Calu3 (cell line): ENCODE measurements around the gene VIPR2. TPM values are rescaled to one million over a fixed set of nuclear protein-coding genes. Genes with fewer than 3 reads are reported as not detected.

Source experiments
- BruUV-seq: library from RNA; stranded (reverse); fragments of 400-500 nt; replicated peaks from 2 replicates; lab custom pipeline; 2021; lab: Mats Ljungman, UMichigan
- CTCF ChIA-PET: fragments of 300-600 bp; sonication (Branson Sonifier 250); formaldehyde crosslinking; loops from one replicate; lab custom pipeline; 2022; ENCODE audit warnings: antibody characterized with exemption; lab: Charles Lee
- DNase-seq: peaks from one replicate; pipeline ENCODE4 v3.0.0; 2022
- H3K27ac Mint-ChIP-seq: one replicate; pipeline ENCODE4 v1.8.0; 2022; ENCODE audit warnings: mixed read lengths; ENCODE audit not compliant: unreplicated experiment
- H3K27me3 Mint-ChIP-seq: one replicate; pipeline ENCODE4 v1.8.0; 2022; ENCODE audit warnings: mixed read lengths; ENCODE audit not compliant: unreplicated experiment
- H3K36me3 Mint-ChIP-seq: one replicate; pipeline ENCODE4 v1.8.0; 2022; ENCODE audit warnings: mild to moderate bottlenecking, moderate library complexity, mixed read lengths; ENCODE audit not compliant: insufficient read depth, unreplicated experiment
- H3K4me1 Mint-ChIP-seq: one replicate; pipeline ENCODE4 v1.8.0; 2022; ENCODE audit warnings: mild to moderate bottlenecking, low read depth, mixed read lengths; ENCODE audit not compliant: unreplicated experiment
- H3K4me3 Mint-ChIP-seq: one replicate; pipeline ENCODE4 v1.8.0; 2022; ENCODE audit warnings: mild to moderate bottlenecking, low read depth, moderate library complexity, mixed read lengths; ENCODE audit not compliant: unreplicated experiment
- H3K9me3 Mint-ChIP-seq: one replicate; pipeline ENCODE4 v1.8.0; 2022; ENCODE audit warnings: low read depth, mixed read lengths; ENCODE audit not compliant: unreplicated experiment
- intact Hi-C: fragments of 100-400 bp; cut with micrococcal nuclease; formaldehyde crosslinking; loops from one replicate; pipeline ENCODE4 v1.10.0; 2022; ENCODE audit not compliant: unreplicated experiment
- total RNA-seq: library from RNA; stranded (reverse); gene quantifications from 2 replicates; pipeline ENCODE4 v1.2.3, GENCODE V29; 2022
- TF ChIP-seq, protein P1 (sequence below): fragments of 200-600 bp; IDR thresholded peaks from one replicate; pipeline ENCODE4 v1.8.0; 2022; ENCODE audit warnings: antibody characterized with exemption; ENCODE audit not compliant: unreplicated experiment

The VIPR2 gene
- total RNA-seq, 1 experiment from 2014 or later = not detected

DNA sequence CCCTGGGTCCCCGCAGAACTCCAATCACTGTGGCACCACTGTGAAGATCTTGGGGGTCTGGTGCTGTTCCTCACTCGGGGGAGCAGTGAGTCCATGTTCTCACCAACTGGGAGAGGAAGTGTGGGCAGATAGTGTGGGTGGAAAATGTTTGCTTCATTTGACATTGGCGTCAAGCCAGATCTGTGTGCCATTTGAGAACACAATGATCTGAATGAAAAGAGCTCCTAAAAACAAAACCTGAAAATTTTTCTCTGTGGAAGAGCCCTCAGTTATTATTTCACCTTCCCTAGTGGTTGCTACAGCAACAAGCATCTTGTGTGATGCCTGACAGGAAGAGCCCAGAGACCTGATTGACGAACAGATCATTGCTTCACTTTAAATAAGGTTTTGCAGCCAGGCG, 125.6 kb downstream of the VIPR2 start:
- CTCF ChIA-PET = no interaction called here
- intact Hi-C loops = no loop called here
- TF ChIP-seq, protein P1, sequence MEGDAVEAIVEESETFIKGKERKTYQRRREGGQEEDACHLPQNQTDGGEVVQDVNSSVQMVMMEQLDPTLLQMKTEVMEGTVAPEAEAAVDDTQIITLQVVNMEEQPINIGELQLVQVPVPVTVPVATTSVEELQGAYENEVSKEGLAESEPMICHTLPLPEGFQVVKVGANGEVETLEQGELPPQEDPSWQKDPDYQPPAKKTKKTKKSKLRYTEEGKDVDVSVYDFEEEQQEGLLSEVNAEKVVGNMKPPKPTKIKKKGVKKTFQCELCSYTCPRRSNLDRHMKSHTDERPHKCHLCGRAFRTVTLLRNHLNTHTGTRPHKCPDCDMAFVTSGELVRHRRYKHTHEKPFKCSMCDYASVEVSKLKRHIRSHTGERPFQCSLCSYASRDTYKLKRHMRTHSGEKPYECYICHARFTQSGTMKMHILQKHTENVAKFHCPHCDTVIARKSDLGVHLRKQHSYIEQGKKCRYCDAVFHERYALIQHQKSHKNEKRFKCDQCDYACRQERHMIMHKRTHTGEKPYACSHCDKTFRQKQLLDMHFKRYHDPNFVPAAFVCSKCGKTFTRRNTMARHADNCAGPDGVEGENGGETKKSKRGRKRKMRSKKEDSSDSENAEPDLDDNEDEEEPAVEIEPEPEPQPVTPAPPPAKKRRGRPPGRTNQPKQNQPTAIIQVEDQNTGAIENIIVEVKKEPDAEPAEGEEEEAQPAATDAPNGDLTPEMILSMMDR = no peak
- Mint-ChIP-seq H3K4me3 (no peak overlapping the region), H3K27me3 (peaks cover 24% of the 10 kb centered on the region), H3K27ac (no peak overlapping the region), H3K4me1 (peaks cover 7% of the 10 kb centered on the region), H3K36me3 (no peaks in the 10 kb centered on the region), H3K9me3 (peaks cover 5% of the 10 kb centered on the region)
- DNase-seq = no peak
- BruUV-seq = no TSS peak

DNA sequence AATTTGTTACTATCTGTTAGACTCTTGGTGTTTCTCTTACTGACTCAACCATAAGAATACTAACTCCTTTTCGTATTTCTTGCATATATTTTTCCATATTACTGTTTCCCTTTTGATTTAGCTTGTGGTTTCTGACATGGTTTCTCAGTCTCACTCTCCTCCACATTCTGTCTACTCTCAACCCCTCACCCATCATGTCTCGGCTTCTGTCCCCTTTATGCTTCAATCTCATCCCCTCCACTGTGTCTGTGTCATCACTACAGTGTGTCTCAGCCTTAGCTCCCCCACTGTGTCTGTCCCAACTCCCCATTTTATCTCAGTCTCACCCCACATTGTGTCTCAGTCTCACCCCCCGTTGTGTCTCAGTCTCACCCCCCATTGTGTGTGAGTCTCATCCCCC, 126.9 kb downstream of the VIPR2 start:
- intact Hi-C loops = no loop called here
- H3K9me3 Mint-ChIP-seq = peaks cover 5% of the 10 kb centered on the region

DNA sequence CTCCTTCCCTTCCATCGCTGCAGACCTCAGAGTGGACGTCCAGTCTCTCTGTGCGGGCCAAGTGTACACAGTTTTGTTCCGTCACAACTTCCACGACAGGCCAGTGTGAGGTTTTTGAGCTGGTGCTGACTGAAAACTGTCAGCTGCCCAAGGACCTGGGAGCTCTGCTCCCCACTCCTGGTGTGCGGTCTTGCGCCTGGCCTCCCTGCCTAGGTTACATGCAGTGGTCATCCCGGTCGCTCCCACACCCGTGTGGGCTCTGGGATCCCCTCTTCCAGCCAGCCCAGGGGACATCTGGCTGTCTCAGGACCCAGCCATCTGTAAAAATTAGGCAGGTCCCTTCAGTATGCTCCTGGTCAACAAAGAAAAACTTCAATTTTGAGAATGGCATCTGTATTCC, 127.5 kb downstream of the VIPR2 start:
- Mint-ChIP-seq H3K36me3 (no peaks in the 10 kb centered on the region), H3K4me1 (peaks cover 7% of the 10 kb centered on the region), H3K9me3 (peaks cover 5% of the 10 kb centered on the region), H3K4me3 (no peak overlapping the region), H3K27ac (no peak overlapping the region), H3K27me3 (peaks cover 24% of the 10 kb centered on the region)
- no peak for DNase-seq
- no TSS peak for BruUV-seq
- CTCF ChIA-PET = no interaction called here
- TF ChIP-seq, protein P1 = no peak
- intact Hi-C loops = no loop called here

More for the DNA sequence above, 126.9 kb downstream of the VIPR2 start:
- Mint-ChIP-seq H3K4me3 (no peak overlapping the region), H3K4me1 (peaks cover 7% of the 10 kb centered on the region), H3K27ac (no peak overlapping the region), H3K36me3 (no peaks in the 10 kb centered on the region), H3K27me3 (peaks cover 24% of the 10 kb centered on the region)
- no peak for DNase-seq
- CTCF ChIA-PET = no interaction called here
- TF ChIP-seq, protein P1 = no peak
- no TSS peak for BruUV-seq

DNA sequence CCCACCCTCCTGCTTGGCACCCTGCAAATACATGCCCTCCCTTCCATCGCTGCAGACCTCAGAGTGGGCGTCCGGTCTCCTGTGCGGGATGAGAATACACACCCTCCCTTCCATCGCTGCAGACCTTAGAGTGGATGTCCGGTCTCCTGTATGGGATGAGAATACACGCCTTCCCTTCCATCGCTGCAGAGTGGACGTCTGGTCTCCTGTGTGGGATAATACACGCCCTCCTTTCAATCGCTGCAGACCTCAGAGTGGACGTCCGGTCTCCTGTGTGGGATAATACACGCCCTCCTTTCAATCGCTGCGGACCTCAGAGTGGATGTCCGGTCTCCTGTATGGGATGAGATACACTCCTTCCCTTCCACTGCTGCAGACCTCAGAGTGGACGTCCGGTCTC, 128.1 kb downstream of the VIPR2 start:
- TF ChIP-seq, protein P1 = no peak
- H3K9me3 Mint-ChIP-seq = peaks cover 5% of the 10 kb centered on the region
- H3K4me1 Mint-ChIP-seq = peaks cover 7% of the 10 kb centered on the region
- intact Hi-C loops = no loop called here
- CTCF ChIA-PET = no interaction called here
- no peak overlapping the region for H3K27ac Mint-ChIP-seq
- no peak overlapping the region for H3K4me3 Mint-ChIP-seq
- no peak for DNase-seq
- no peaks in the 10 kb centered on the region for H3K36me3 Mint-ChIP-seq
- no TSS peak for BruUV-seq
- peaks cover 28% of the 10 kb centered on the region for H3K27me3 Mint-ChIP-seq
